ENCODE data around the gene PTPRR. TPM values are rescaled to one million over a fixed set of nuclear protein-coding genes. Genes with fewer than 3 reads are reported as not detected.

The PTPRR gene
- total and polyA plus RNA-seq, 2 donors (not counting 3 experiments of a cell fraction or from before 2014, with no cell fraction given) = 0.46 to 1.1 TPM

DNA sequence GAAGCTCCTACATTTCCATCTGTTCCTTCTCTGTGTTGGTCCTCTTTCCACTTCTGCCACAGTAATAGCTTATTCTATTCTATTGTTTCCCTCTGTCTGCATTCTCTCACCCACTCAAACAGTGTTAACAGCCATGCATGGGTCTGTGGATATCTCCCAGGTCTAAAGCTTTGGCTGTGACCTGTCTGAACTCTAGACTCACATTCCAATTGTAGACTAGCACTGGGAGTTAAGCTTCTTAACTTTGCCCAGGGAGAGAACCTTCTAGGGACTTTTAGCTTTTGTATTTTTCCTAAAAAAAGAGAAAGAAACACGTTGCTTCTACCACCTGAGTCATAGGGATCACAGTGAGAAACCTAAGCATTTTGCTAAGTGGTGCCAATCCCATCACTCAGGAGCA, 36.7 kb downstream of the PTPRR start:
- POLR2A ChIA-PET = no interaction called here
- intact Hi-C loops (cut with micrococcal nuclease) = no loop called here

More for the DNA sequence above, 36.7 kb downstream of the PTPRR start:
- dilution Hi-C loops (cut with MboI; ENCODE audit: extremely low pct_ligation_motif_present, low sequenced_read_pairs) = no loop called here
- Histone ChIP-seq H3K9me1 (replicated peaks; ENCODE audit: control insufficient read depth, extremely low read depth, insufficient read depth, low read length) (no peaks in the 10 kb centered on the region), H3K27me3 (ENCODE audit: control insufficient read depth in 2 of 2, insufficient read depth in 2 of 2, low read length in 2 of 2) (no peaks in the 10 kb centered on the region), H3K4me2 (ENCODE audit: insufficient read depth, low read length) (no peak overlapping the region), H3K27ac (ENCODE audit: insufficient read depth, low read depth, low read length) (no peak overlapping the region), H3K9me3 (replicated peaks; ENCODE audit: control insufficient read depth, insufficient read depth, low read length) (no peaks in the 10 kb centered on the region), H3K4me1 (ENCODE audit: control insufficient read depth, extremely low read depth, insufficient read depth, low read length) (no peaks in the 10 kb centered on the region), H3K4me3 (replicated peaks in 1 of 3; ENCODE audit: insufficient read depth in 1 of 3, low read depth in 1 of 3, low read length in 3 of 3) (no peak overlapping the region), H3K79me2 (ENCODE audit: control insufficient read depth, insufficient read depth, low read length) (no peaks in the 10 kb centered on the region), H4K20me1 (replicated peaks; ENCODE audit: control insufficient read depth, extremely low read depth, insufficient read depth, low read length) (no peaks in the 10 kb centered on the region), H3K36me3 (ENCODE audit: control insufficient read depth in 2 of 2, extremely low read depth in 1 of 2, insufficient read depth in 2 of 2, low read length in 2 of 2) (no peaks in the 10 kb centered on the region), H2AFZ (ENCODE audit: low read depth, low read length) (no peak overlapping the region), H3K9ac (replicated peaks; ENCODE audit: extremely low read depth, insufficient read depth, low read length) (no peak overlapping the region)
- TF ChIP-seq EZH2 (IDR thresholded peaks at IDR 0.05; ENCODE audit: borderline replicate concordance, low read depth, low read length, severe bottlenecking) (no peak), POLR2AphosphoS5 (IDR thresholded peaks at IDR 0.05; ENCODE audit: insufficient read depth, low read depth, low read length) (no peak), POLR2A (IDR thresholded peaks at IDR 0.05; ENCODE audit: low read depth, low read length) (no peak), FOS (IDR thresholded peaks at IDR 0.05; ENCODE audit: borderline replicate concordance, insufficient read depth, low read length) (no peak), JUN (IDR thresholded peaks at IDR 0.05; ENCODE audit: borderline replicate concordance, insufficient read depth, insufficient read length, low read depth) (no peak), MYC (IDR thresholded peaks at IDR 0.05; ENCODE audit: low read depth, low read length) (no peak), GATA2 (IDR thresholded peaks at IDR 0.05; ENCODE audit: insufficient read depth, insufficient read length, low read depth, low read length) (no peak)
- TF ChIP-seq, protein P1, sequence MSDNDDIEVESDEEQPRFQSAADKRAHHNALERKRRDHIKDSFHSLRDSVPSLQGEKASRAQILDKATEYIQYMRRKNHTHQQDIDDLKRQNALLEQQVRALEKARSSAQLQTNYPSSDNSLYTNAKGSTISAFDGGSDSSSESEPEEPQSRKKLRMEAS (IDR thresholded peaks at IDR 0.05; ENCODE audit: insufficient read depth, insufficient read length) = no peak
- TF ChIP-seq, protein P2, sequence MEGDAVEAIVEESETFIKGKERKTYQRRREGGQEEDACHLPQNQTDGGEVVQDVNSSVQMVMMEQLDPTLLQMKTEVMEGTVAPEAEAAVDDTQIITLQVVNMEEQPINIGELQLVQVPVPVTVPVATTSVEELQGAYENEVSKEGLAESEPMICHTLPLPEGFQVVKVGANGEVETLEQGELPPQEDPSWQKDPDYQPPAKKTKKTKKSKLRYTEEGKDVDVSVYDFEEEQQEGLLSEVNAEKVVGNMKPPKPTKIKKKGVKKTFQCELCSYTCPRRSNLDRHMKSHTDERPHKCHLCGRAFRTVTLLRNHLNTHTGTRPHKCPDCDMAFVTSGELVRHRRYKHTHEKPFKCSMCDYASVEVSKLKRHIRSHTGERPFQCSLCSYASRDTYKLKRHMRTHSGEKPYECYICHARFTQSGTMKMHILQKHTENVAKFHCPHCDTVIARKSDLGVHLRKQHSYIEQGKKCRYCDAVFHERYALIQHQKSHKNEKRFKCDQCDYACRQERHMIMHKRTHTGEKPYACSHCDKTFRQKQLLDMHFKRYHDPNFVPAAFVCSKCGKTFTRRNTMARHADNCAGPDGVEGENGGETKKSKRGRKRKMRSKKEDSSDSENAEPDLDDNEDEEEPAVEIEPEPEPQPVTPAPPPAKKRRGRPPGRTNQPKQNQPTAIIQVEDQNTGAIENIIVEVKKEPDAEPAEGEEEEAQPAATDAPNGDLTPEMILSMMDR (IDR thresholded peaks at IDR 0.05; ENCODE audit: extremely low read depth in 1 of 2, insufficient read depth in 1 of 2, low read depth in 1 of 2, low read length in 2 of 2) = no peak
- CTCF ChIA-PET = interaction anchor here (1.2 kb wide), 1 partner anchor 150 kb away, joined by 3 read pairs; no protein-coding TSS in a partner anchor
- no TSS peak for BruUV-seq (replicated peaks)
- DNase-seq (ENCODE audit: low read depth, low spot score) = no peak
- no peak for FAIRE-seq
